22Rv1 (cell line): ENCODE data around the gene RCC1.

Experiments used
- ZFX ChIP-seq: fragments of 450-650 bp; IDR thresholded peaks from 2 replicates; pipeline ENCODE4 v1.6.1; 2017; ENCODE audit warnings: antibody characterized with exemption, borderline replicate concordance
- TF ChIP-seq, protein P1 (sequence below): fragments of 450-650 bp; IDR thresholded peaks from 2 replicates; pipeline ENCODE4 v1.5.1; 2017; ENCODE audit warnings: mild to moderate bottlenecking

DNA sequence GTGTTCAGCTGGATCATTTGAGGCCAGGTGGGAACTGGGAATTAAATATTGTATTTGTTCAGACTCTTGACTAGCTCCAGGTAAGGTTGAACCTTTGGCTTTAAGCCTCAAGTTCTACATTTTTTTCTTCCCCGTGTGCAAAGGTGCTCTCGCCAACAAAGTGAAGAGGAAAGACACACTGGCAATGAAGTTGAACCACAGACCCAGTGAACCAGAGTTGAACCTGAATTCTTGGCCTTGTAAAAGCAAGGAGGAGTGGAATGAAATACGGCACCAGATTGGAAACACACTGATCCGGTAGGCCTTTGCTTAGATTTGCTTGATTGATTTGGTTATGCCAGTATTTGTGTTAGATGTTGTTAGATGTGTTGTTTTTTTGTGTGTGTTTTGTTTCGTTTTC lies 25.5 kb upstream of the RCC1 start:
- TF ChIP-seq, protein P1, sequence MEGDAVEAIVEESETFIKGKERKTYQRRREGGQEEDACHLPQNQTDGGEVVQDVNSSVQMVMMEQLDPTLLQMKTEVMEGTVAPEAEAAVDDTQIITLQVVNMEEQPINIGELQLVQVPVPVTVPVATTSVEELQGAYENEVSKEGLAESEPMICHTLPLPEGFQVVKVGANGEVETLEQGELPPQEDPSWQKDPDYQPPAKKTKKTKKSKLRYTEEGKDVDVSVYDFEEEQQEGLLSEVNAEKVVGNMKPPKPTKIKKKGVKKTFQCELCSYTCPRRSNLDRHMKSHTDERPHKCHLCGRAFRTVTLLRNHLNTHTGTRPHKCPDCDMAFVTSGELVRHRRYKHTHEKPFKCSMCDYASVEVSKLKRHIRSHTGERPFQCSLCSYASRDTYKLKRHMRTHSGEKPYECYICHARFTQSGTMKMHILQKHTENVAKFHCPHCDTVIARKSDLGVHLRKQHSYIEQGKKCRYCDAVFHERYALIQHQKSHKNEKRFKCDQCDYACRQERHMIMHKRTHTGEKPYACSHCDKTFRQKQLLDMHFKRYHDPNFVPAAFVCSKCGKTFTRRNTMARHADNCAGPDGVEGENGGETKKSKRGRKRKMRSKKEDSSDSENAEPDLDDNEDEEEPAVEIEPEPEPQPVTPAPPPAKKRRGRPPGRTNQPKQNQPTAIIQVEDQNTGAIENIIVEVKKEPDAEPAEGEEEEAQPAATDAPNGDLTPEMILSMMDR = no peak
- TF ChIP-seq ZFX = no peak
